ENCODE measurements around the gene HSD3B7. TPM values are rescaled to one million over a fixed set of nuclear protein-coding genes. Genes with fewer than 3 reads are reported as not detected.
A peak's percentile ranks its signal among the peaks of the same experiment; 100 is the strongest.

Gene HSD3B7
- total RNA-seq, 1 donor = 45.6 TPM

- Histone ChIP-seq H3K9me3 (ENCODE audit: low read depth, low read length) (no peaks in the 10 kb centered on the region), H3K4me3 (ENCODE audit: insufficient read depth, low read length) (no peak overlapping the region), H3K36me3 (ENCODE audit: insufficient read depth, low read length) (peaks cover 23% of the 10 kb centered on the region), H3K4me2 (ENCODE audit: insufficient read depth, low read length) (no peak overlapping the region), H3K27ac (ENCODE audit: low read depth, low read length) (peak overlapping the region; percentile 31), H3K79me2 (ENCODE audit: insufficient read depth, low read length) (no peaks in the 10 kb centered on the region), H2AFZ (ENCODE audit: low read length) (no peak overlapping the region), H4K20me1 (ENCODE audit: insufficient read depth, low read length) (no peaks in the 10 kb centered on the region), H3K27me3 (ENCODE audit: insufficient read depth, low read length) (no peaks in the 10 kb centered on the region), H3K4me1 (ENCODE audit: insufficient read depth, low read length) (peaks cover 14% of the 10 kb centered on the region)
- TF ChIP-seq CTCF (IDR thresholded peaks at IDR 0.05; ENCODE audit: extremely low read depth, low read depth, low read length) = no peak
- DNase-seq (ENCODE audit: insufficient read length, low spot score, missing footprints) = no peak
Measured at GRCh38 chr16:30983289-30983889, 1.6 kb upstream of the HSD3B7 start.

- peaks cover 14% of the 10 kb centered on the region for H3K4me1 ChIP-seq (ENCODE audit: insufficient read depth, low read length)
- H3K9me3 ChIP-seq (ENCODE audit: low read depth, low read length) = no peaks in the 10 kb centered on the region
- no peak for TF ChIP-seq CTCF (IDR thresholded peaks at IDR 0.05; ENCODE audit: extremely low read depth, low read depth, low read length)
- H3K4me2 ChIP-seq (ENCODE audit: insufficient read depth, low read length) = no peak overlapping the region
- no peak for DNase-seq (ENCODE audit: insufficient read length, low spot score, missing footprints)
- no peaks in the 10 kb centered on the region for H4K20me1 ChIP-seq (ENCODE audit: insufficient read depth, low read length)
- peaks cover 23% of the 10 kb centered on the region for H3K36me3 ChIP-seq (ENCODE audit: insufficient read depth, low read length)
- no peak overlapping the region for H3K27ac ChIP-seq (ENCODE audit: low read depth, low read length)
- no peaks in the 10 kb centered on the region for H3K79me2 ChIP-seq (ENCODE audit: insufficient read depth, low read length)
- H3K27me3 ChIP-seq (ENCODE audit: insufficient read depth, low read length) = no peaks in the 10 kb centered on the region
- H2AFZ ChIP-seq (ENCODE audit: low read length) = no peak overlapping the region
- H3K4me3 ChIP-seq (ENCODE audit: insufficient read depth, low read length) = no peak overlapping the region
Measured at GRCh38 chr16:30983898-30984610, 953 bp upstream of the HSD3B7 start.

GRCh38 chr16:30985401-30986128 lies 558 bp downstream of the HSD3B7 start:
- H2AFZ ChIP-seq (ENCODE audit: low read length) = peak overlapping the region; percentile 9
- H3K79me2 ChIP-seq (ENCODE audit: insufficient read depth, low read length) = no peaks in the 10 kb centered on the region
- H3K36me3 ChIP-seq (ENCODE audit: insufficient read depth, low read length) = peaks cover 18% of the 10 kb centered on the region
- H3K4me1 ChIP-seq (ENCODE audit: insufficient read depth, low read length) = peaks cover 14% of the 10 kb centered on the region
- H3K9me3 ChIP-seq (ENCODE audit: low read depth, low read length) = no peaks in the 10 kb centered on the region
- H3K27me3 ChIP-seq (ENCODE audit: insufficient read depth, low read length) = no peaks in the 10 kb centered on the region
- peak overlapping the region; percentile 70 for H3K4me3 ChIP-seq (ENCODE audit: insufficient read depth, low read length)
- TF ChIP-seq CTCF (IDR thresholded peaks at IDR 0.05; ENCODE audit: extremely low read depth, low read depth, low read length) = no peak
- peak overlapping the region; percentile 45 for H3K27ac ChIP-seq (ENCODE audit: low read depth, low read length)
- no peaks in the 10 kb centered on the region for H4K20me1 ChIP-seq (ENCODE audit: insufficient read depth, low read length)
- no peak for DNase-seq (ENCODE audit: insufficient read length, low spot score, missing footprints)
- H3K4me2 ChIP-seq (ENCODE audit: insufficient read depth, low read length) = peak overlapping the region; percentile 84
